ENCODE results near the gene RBM15B.
A peak's percentile ranks its signal among the peaks of the same experiment; 100 is the strongest.

Gene RBM15B

GRCh38 chr3:51394541-51394940, 3.5 kb downstream of the RBM15B start:
- TF ChIP-seq, protein P1, sequence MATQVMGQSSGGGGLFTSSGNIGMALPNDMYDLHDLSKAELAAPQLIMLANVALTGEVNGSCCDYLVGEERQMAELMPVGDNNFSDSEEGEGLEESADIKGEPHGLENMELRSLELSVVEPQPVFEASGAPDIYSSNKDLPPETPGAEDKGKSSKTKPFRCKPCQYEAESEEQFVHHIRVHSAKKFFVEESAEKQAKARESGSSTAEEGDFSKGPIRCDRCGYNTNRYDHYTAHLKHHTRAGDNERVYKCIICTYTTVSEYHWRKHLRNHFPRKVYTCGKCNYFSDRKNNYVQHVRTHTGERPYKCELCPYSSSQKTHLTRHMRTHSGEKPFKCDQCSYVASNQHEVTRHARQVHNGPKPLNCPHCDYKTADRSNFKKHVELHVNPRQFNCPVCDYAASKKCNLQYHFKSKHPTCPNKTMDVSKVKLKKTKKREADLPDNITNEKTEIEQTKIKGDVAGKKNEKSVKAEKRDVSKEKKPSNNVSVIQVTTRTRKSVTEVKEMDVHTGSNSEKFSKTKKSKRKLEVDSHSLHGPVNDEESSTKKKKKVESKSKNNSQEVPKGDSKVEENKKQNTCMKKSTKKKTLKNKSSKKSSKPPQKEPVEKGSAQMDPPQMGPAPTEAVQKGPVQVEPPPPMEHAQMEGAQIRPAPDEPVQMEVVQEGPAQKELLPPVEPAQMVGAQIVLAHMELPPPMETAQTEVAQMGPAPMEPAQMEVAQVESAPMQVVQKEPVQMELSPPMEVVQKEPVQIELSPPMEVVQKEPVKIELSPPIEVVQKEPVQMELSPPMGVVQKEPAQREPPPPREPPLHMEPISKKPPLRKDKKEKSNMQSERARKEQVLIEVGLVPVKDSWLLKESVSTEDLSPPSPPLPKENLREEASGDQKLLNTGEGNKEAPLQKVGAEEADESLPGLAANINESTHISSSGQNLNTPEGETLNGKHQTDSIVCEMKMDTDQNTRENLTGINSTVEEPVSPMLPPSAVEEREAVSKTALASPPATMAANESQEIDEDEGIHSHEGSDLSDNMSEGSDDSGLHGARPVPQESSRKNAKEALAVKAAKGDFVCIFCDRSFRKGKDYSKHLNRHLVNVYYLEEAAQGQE (IDR thresholded peaks at IDR 0.05; ENCODE audit: insufficient read depth in 1 of 2, low read depth in 2 of 2, low read length in 2 of 2), result no peak
- TF ChIP-seq POLR2AphosphoS5 (IDR thresholded peaks at IDR 0.05; ENCODE audit: low read depth, low read length), result 0 out of 2 replicates have a peak, but pooled peaks have one; percentile 12
- no peak for TF ChIP-seq FOXP2 (optimal IDR thresholded peaks at IDR 0.05; ENCODE audit: borderline replicate concordance, extremely low read depth, extremely low read length, insufficient read depth)
- TF ChIP-seq SIN3A (IDR thresholded peaks at IDR 0.05; ENCODE audit: borderline replicate concordance, insufficient read depth, low read length), result no peak
- TF ChIP-seq TAF1 (IDR thresholded peaks at IDR 0.05; ENCODE audit: borderline replicate concordance, insufficient read depth, low read length), result no peak

DNA sequence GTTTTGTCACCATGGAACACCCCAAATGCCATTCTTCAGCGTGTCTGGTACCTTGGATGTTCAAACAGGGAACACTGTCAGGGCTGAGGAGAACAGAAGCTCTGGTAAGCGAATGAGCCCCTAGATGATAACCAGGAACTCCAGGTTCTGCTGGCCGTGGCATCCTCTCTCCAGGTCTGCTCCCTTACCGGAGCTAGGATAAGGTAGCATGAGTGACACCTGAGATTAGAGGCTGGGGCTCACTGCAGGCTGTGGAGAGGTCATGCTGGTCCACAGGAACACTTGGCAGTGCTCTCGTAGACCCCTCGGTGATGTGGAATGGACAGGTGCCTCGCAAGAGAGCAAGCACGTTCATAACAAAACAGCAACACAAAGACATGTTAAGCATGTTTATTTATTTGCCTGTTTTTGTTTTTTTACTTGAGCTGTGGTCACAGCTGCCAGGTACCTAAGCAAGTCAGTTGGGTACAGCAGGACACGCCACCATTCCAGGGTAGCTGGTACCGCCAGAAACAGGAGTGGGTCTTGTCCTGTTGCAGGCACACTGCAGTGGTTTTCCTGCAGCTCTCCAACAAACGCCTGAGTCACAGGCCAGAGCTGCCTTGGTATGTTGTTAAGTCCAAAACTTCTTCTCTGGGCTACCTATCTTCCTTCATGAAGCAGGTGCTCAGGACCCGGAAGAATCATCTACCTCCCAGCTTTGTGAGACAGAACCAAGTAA, 4.6 kb downstream of the RBM15B start:
- TF ChIP-seq POLR2AphosphoS5 (IDR thresholded peaks at IDR 0.05; ENCODE audit: low read depth, low read length) (no peak), SIN3A (IDR thresholded peaks at IDR 0.05; ENCODE audit: borderline replicate concordance, insufficient read depth, low read length) (no peak), TAF1 (IDR thresholded peaks at IDR 0.05; ENCODE audit: borderline replicate concordance, insufficient read depth, low read length) (no peak)
- TF ChIP-seq, protein P1 (IDR thresholded peaks at IDR 0.05; ENCODE audit: insufficient read depth in 1 of 2, low read depth in 2 of 2, low read length in 2 of 2), result no peak

GRCh38 chr3:51396401-51396800, 5.3 kb downstream of the RBM15B start:
- TF ChIP-seq POLR2AphosphoS5 (IDR thresholded peaks at IDR 0.05; ENCODE audit: low read depth, low read length), result 0 out of 2 replicates have a peak, but pooled peaks have one; percentile 40
- no peak for TF ChIP-seq SIN3A (IDR thresholded peaks at IDR 0.05; ENCODE audit: borderline replicate concordance, insufficient read depth, low read length)

- TF ChIP-seq TAF1 (IDR thresholded peaks at IDR 0.05; ENCODE audit: borderline replicate concordance, insufficient read depth, low read length), result no peak
- TF ChIP-seq SIN3A (IDR thresholded peaks at IDR 0.05; ENCODE audit: borderline replicate concordance, insufficient read depth, low read length), result no peak
- TF ChIP-seq POLR2AphosphoS5 (IDR thresholded peaks at IDR 0.05; ENCODE audit: low read depth, low read length), result no peak
- TF ChIP-seq, protein P1 (IDR thresholded peaks at IDR 0.05; ENCODE audit: insufficient read depth in 1 of 2, low read depth in 2 of 2, low read length in 2 of 2), result no peak
- no peak for TF ChIP-seq FOXP2 (optimal IDR thresholded peaks at IDR 0.05; ENCODE audit: borderline replicate concordance, extremely low read depth, extremely low read length, insufficient read depth)
Measured at GRCh38 chr3:51397392-51397791, 6.3 kb downstream of the RBM15B start.

GRCh38 chr3:51398595-51399310, 7.7 kb downstream of the RBM15B start:
- TF ChIP-seq TAF1 (IDR thresholded peaks at IDR 0.05; ENCODE audit: borderline replicate concordance, insufficient read depth, low read length) (no peak), POLR2AphosphoS5 (IDR thresholded peaks at IDR 0.05; ENCODE audit: low read depth, low read length) (no peak), SIN3A (IDR thresholded peaks at IDR 0.05; ENCODE audit: borderline replicate concordance, insufficient read depth, low read length) (no peak), FOXP2 (optimal IDR thresholded peaks at IDR 0.05; ENCODE audit: borderline replicate concordance, extremely low read depth, extremely low read length, insufficient read depth) (no peak)
- TF ChIP-seq, protein P1 (IDR thresholded peaks at IDR 0.05; ENCODE audit: insufficient read depth in 1 of 2, low read depth in 2 of 2, low read length in 2 of 2), result no peak
